H9 (cell line): ENCODE measurements around the gene ZNF664. TPM values are rescaled to one million over a fixed set of nuclear protein-coding genes. Genes with fewer than 3 reads are reported as not detected.

ENCODE experiments used
- DNase-seq: peaks from one replicate; pipeline ENCODE4 v3.0.0-alpha.2; 2017
- H2AFZ ChIP-seq: one replicate; pipeline ENCODE4 v1.6.1; 2013; ENCODE audit warnings: mild to moderate bottlenecking, low read length, control low read depth, moderate library complexity
- H2AK5ac ChIP-seq: 2 replicates; pipeline ENCODE4 v1.6.1; 2013; ENCODE audit warnings: low read length, control low read depth, mixed read lengths; ENCODE audit not compliant: insufficient read length
- H2BK120ac ChIP-seq: one replicate; pipeline ENCODE4 v1.6.1; 2013; ENCODE audit warnings: low read depth, mild to moderate bottlenecking, low read length, control low read depth, inconsistent platforms; ENCODE audit not compliant: poor library complexity, severe bottlenecking
- H2BK12ac ChIP-seq: 2 replicates; pipeline ENCODE4 v1.6.1; 2013; ENCODE audit warnings: low read length, control low read depth, mixed read lengths, low read depth; ENCODE audit not compliant: insufficient read length
- H2BK15ac ChIP-seq: 2 replicates; pipeline ENCODE4 v1.6.1; 2013; ENCODE audit warnings: low read depth, low read length, control low read depth
- H2BK20ac ChIP-seq: one replicate; pipeline ENCODE4 v1.6.1; 2013; ENCODE audit warnings: low read depth, mild to moderate bottlenecking, low read length, control low read depth, inconsistent platforms; ENCODE audit not compliant: poor library complexity, severe bottlenecking
- H2BK5ac ChIP-seq: 2 replicates; pipeline ENCODE4 v1.6.1; 2013; ENCODE audit warnings: low read length, control low read depth, mixed read lengths; ENCODE audit not compliant: insufficient read length
- H3K14ac ChIP-seq: 2 replicates; pipeline ENCODE4 v1.6.1; 2013; ENCODE audit warnings: low read length, control low read depth; ENCODE audit not compliant: insufficient read depth
- H3K18ac ChIP-seq: 2 replicates; pipeline ENCODE4 v1.6.1; 2013; ENCODE audit warnings: low read depth, mild to moderate bottlenecking, mixed read lengths, low read length, control low read depth; ENCODE audit not compliant: insufficient read length
- H3K23ac ChIP-seq: 2 replicates; pipeline ENCODE4 v1.6.1; 2013; ENCODE audit warnings: low read length, control low read depth, mixed read lengths, low read depth; ENCODE audit not compliant: insufficient read length
- H3K23me2 ChIP-seq: 2 replicates; pipeline ENCODE4 v1.6.1; 2013; ENCODE audit warnings: low read depth, mild to moderate bottlenecking, mixed read lengths, low read length, control low read depth; ENCODE audit not compliant: insufficient read length, poor library complexity, severe bottlenecking
- H3K27ac ChIP-seq: 2 replicates; pipeline ENCODE4 v1.5.1; 2013; ENCODE audit warnings: low read length, control low read depth, mixed read lengths, low read depth; ENCODE audit not compliant: insufficient read length
- H3K27me3 ChIP-seq: 2 replicates; pipeline ENCODE4 v1.6.1; 2013; ENCODE audit warnings: low read length, control low read depth, inconsistent platforms; ENCODE audit not compliant: insufficient read depth
- H3K4ac ChIP-seq: 2 replicates; pipeline ENCODE4 v1.6.1; 2013; ENCODE audit warnings: low read depth, mild to moderate bottlenecking, control low read depth, inconsistent platforms, low read length, moderate library complexity
- H3K4me1 ChIP-seq: 2 replicates; pipeline ENCODE4 v1.6.1; 2013; ENCODE audit warnings: low read length, control low read depth, inconsistent platforms; ENCODE audit not compliant: insufficient read depth
- H3K4me2 ChIP-seq: 2 replicates; pipeline ENCODE4 v1.6.1; 2013; ENCODE audit warnings: low read length, control low read depth, mixed read lengths; ENCODE audit not compliant: insufficient read length, insufficient read depth
- H3K56ac ChIP-seq: 2 replicates; pipeline ENCODE4 v1.6.1; 2013; ENCODE audit warnings: low read depth, mild to moderate bottlenecking, mixed read lengths, low read length, control low read depth; ENCODE audit not compliant: insufficient read length
- H3K79me1 ChIP-seq: 2 replicates; pipeline ENCODE4 v1.6.1; 2013; ENCODE audit warnings: low read depth, mild to moderate bottlenecking, moderate library complexity, low read length, control low read depth, inconsistent platforms; ENCODE audit not compliant: insufficient read depth, poor library complexity, severe bottlenecking
- H3K79me2 ChIP-seq: 2 replicates; pipeline ENCODE4 v1.6.1; 2013; ENCODE audit warnings: low read length, control low read depth, inconsistent platforms; ENCODE audit not compliant: insufficient read depth
- H3K9ac ChIP-seq: 2 replicates; pipeline ENCODE4 v1.6.1; 2013; ENCODE audit warnings: low read length, control low read depth, mixed read lengths; ENCODE audit not compliant: insufficient read length; ENCODE audit errors: extremely low read depth
- H3K9me3 ChIP-seq: one replicate; pipeline ENCODE4 v1.6.1; 2013; ENCODE audit warnings: low read depth, low read length, inconsistent platforms; ENCODE audit not compliant: control insufficient read depth
- H3T11ph ChIP-seq: one replicate; pipeline ENCODE4 v1.6.1; 2013; ENCODE audit warnings: mild to moderate bottlenecking, low read length, control low read depth, inconsistent platforms
- H4K20me1 ChIP-seq: one replicate; pipeline ENCODE4 v1.6.1; 2013; ENCODE audit not compliant: control insufficient read depth, insufficient read length, insufficient read depth
- H4K5ac ChIP-seq: 2 replicates; pipeline ENCODE4 v1.6.1; 2013; ENCODE audit warnings: low read depth, mild to moderate bottlenecking, mixed read lengths, low read length, control low read depth; ENCODE audit not compliant: insufficient read length
- H4K8ac ChIP-seq: replicated peaks from 2 replicates; pipeline ENCODE4 v1.6.1; 2013; ENCODE audit warnings: low read length, control low read depth, mixed read lengths, low read depth; ENCODE audit not compliant: insufficient read length
- H4K91ac ChIP-seq: 2 replicates; pipeline ENCODE4 v1.6.1; 2013; ENCODE audit warnings: low read depth, mild to moderate bottlenecking, moderate library complexity, mixed read lengths, low read length, control low read depth; ENCODE audit not compliant: insufficient read length
- H3K27ac Mint-ChIP-seq, 3 experiments: 2 replicates in 2 of 3; 3 replicates in 1 of 3; pipeline ENCODE4 v1.8.0; 2020 to 2021; ENCODE audit warnings: mixed read lengths in 3 of 3, mild to moderate bottlenecking in 1 of 3, moderate library complexity in 1 of 3
- H3K27me3 Mint-ChIP-seq: 2 replicates; pipeline ENCODE4 v1.8.0; 2021; ENCODE audit warnings: low read depth, mild to moderate bottlenecking, moderate library complexity, mixed read lengths
- H3K36me3 Mint-ChIP-seq, 3 experiments: 2 replicates in 2 of 3; 3 replicates in 1 of 3; pipeline ENCODE4 v1.8.0; 2020 to 2021; ENCODE audit warnings: low read depth in 3 of 3, mixed read lengths in 3 of 3; ENCODE audit not compliant: insufficient read depth in 1 of 3
- H3K4me1 Mint-ChIP-seq, 2 experiments: 2 replicates each; pipeline ENCODE4 v1.8.0; 2020; ENCODE audit warnings: mixed read lengths in 2 of 2
- H3K4me3 Mint-ChIP-seq, 2 experiments: 2 replicates in 1 of 2; 3 replicates in 1 of 2; pipeline ENCODE4 v1.8.0; 2020 to 2021; ENCODE audit warnings: mild to moderate bottlenecking in 2 of 2, mixed read lengths in 2 of 2, moderate library complexity in 1 of 2
- H3K9me3 Mint-ChIP-seq, 2 experiments: 2 replicates in 1 of 2; 3 replicates in 1 of 2; pipeline ENCODE4 v1.8.0; 2020; ENCODE audit warnings: mild to moderate bottlenecking in 2 of 2, mixed read lengths in 2 of 2, moderate library complexity in 1 of 2
- CTCF ChIP-seq: fragments of 200-600 bp; sonication (generic); conservative IDR thresholded peaks from 3 replicates; pipeline ENCODE4 v1.8.0; 2021; ENCODE audit warnings: antibody characterized with exemption, mild to moderate bottlenecking
- WGBS: extraction: QIAGEN DNeasy Blood & Tissue Kit; methylation state at CpG from one replicate; pipeline ENCODE4 v1.1.7; 2013; ENCODE audit warnings: missing lambda C conversion rate, low lambda C conversion rate, mixed read lengths; ENCODE audit not compliant: insufficient read length; ENCODE audit errors: extremely low coverage; 5-methylcytosine and 5-hydroxymethylcytosine counted together
- total RNA-seq: library from RNA; stranded (reverse); gene quantifications from 2 replicates; pipeline ENCODE4 v1.2.1, GENCODE V29; 2021

Gene ZNF664
- total RNA-seq, 1 experiment from 2014 or later: 29.5 TPM

DNA sequence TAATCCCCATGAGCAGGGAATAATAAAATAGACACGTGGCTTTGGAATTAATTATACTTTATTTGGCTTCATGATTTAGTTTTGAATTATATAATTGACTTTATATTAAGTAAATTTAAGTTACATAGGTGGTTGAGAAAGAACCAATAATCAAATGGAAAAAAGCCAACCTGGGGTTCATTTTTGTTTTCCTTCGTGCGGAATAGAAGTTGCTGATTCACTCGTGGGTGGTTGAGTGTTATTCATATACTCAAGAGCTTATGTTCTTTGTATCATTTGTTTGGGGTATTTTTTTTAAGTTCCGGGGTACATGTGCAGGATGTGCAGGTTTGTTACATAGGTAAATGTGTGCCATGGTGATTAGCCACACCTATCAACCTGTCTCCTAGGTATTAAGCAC, 58.0 kb downstream of the ZNF664 start:
- Histone ChIP-seq H3K4me2 (no peak overlapping the region), H3K23ac (no peak overlapping the region), H2BK5ac (no peak overlapping the region), H4K8ac (no peak overlapping the region), H2BK120ac (no peak overlapping the region), H4K5ac (no peak overlapping the region), H4K91ac (no peak overlapping the region), H3K27me3 (no peaks in the 10 kb centered on the region), H2BK15ac (no peak overlapping the region), H3K4ac (no peak overlapping the region), H3K9ac (no peak overlapping the region), H3K23me2 (no peaks in the 10 kb centered on the region), H3K18ac (no peak overlapping the region), H2AK5ac (no peak overlapping the region), H3K14ac (no peak overlapping the region), H2BK12ac (no peak overlapping the region), H4K20me1 (no peaks in the 10 kb centered on the region), H2BK20ac (no peak overlapping the region), H3K79me2 (no peaks in the 10 kb centered on the region), H3K79me1 (no peaks in the 10 kb centered on the region), H3K9me3 (no peaks in the 10 kb centered on the region), H3K56ac (no peak overlapping the region), H3K27ac (no peak overlapping the region), H3K4me1 (no peaks in the 10 kb centered on the region), H2AFZ (no peak overlapping the region), H3T11ph (no peak overlapping the region)
- Mint-ChIP-seq H3K27me3 (peaks cover 22% of the 10 kb centered on the region), H3K4me1 (peaks cover 11 to 13% of the 10 kb centered on the region in 2 experiments), H3K36me3 (peaks cover 0 to 5% (median 1%) of the 10 kb centered on the region in 3 experiments; a peak in 1 of 7 replicates), H3K27ac (no peak overlapping the region), H3K9me3 (peaks cover 3% of the 10 kb centered on the region in 2 experiments; a peak in 4 of 5 replicates), H3K4me3 (no peak overlapping the region)
- TF ChIP-seq CTCF: no peak
- no peak for DNase-seq
- no CpG with 5 or more reads among the region's 5 CpGs for WGBS
